Endothelial cell of umbilical vein (primary cell): ENCODE data around the gene SCUBE3.

ENCODE experiments used
- CTCF ChIP-seq, 2 donors: IDR thresholded peaks; 1 replicate in 1 of 2; 2 replicates in 1 of 2; pipeline ENCODE4 v1.5.1; 2011; ENCODE audit warnings: low read length in 2 of 2, mild to moderate bottlenecking in 2 of 2, moderate library complexity in 2 of 2, control low read depth in 1 of 2, inconsistent platforms in 1 of 2, low read depth in 1 of 2; ENCODE audit not compliant: insufficient read depth in 1 of 2; ENCODE audit errors: extremely low read depth in 1 of 2
- EZH2 ChIP-seq: IDR thresholded peaks from 2 replicates; pipeline ENCODE4 v1.6.1; 2012; ENCODE audit warnings: borderline replicate concordance, low read depth, mild to moderate bottlenecking, moderate library complexity, low read length, inconsistent platforms; ENCODE audit not compliant: severe bottlenecking
- GATA2 ChIP-seq: IDR thresholded peaks from 2 replicates; pipeline ENCODE4 v1.7.0; 2011; ENCODE audit warnings: low read depth, mild to moderate bottlenecking, moderate library complexity, mixed read lengths, low read length; ENCODE audit not compliant: insufficient read length, insufficient read depth
- JUN ChIP-seq: IDR thresholded peaks from 2 replicates; pipeline ENCODE4 v1.6.1; 2011; ENCODE audit warnings: borderline replicate concordance, low read depth; ENCODE audit not compliant: insufficient read length, insufficient read depth
- MAX ChIP-seq: IDR thresholded peaks from 2 replicates; pipeline ENCODE4 v1.6.1; 2011; ENCODE audit not compliant: insufficient read depth, insufficient read length
- MYC ChIP-seq: IDR thresholded peaks from one replicate; pipeline ENCODE4 v1.6.1; 2011; ENCODE audit warnings: mild to moderate bottlenecking, low read depth, low read length
- POLR2A ChIP-seq: IDR thresholded peaks from 2 replicates; pipeline ENCODE4 v1.6.1; 2012; ENCODE audit warnings: low read depth, mild to moderate bottlenecking, control low read depth, low read length
- POLR2AphosphoS5 ChIP-seq: IDR thresholded peaks from 2 replicates; pipeline ENCODE4 v1.6.1; 2012; ENCODE audit warnings: low read depth, mild to moderate bottlenecking, control low read depth, low read length, moderate library complexity; ENCODE audit not compliant: insufficient read depth

GRCh38 chr6:35248965-35249364, 35.2 kb downstream of the SCUBE3 start:
- TF ChIP-seq CTCF (IDR thresholded peaks at IDR 0.05; ENCODE audit: extremely low read depth in 1 of 2, insufficient read depth in 1 of 2, low read depth in 1 of 2, low read length in 2 of 2) (no peak), JUN (no peak), MAX (no peak), EZH2 (no peak), POLR2A (no peak), POLR2AphosphoS5 (no peak), MYC (no peak), GATA2 (no peak)
